Endothelial cell of umbilical vein (primary cell): Measurements from ENCODE around the gene C2.

ENCODE experiments used
- CTCF ChIP-seq, 2 donors: IDR thresholded peaks; 1 replicate in 1 of 2; 2 replicates in 1 of 2; pipeline ENCODE4 v1.5.1; 2011; ENCODE audit warnings: low read length in 2 of 2, mild to moderate bottlenecking in 2 of 2, moderate library complexity in 2 of 2, control low read depth in 1 of 2, inconsistent platforms in 1 of 2, low read depth in 1 of 2; ENCODE audit not compliant: insufficient read depth in 1 of 2; ENCODE audit errors: extremely low read depth in 1 of 2
- EZH2 ChIP-seq: IDR thresholded peaks from 2 replicates; pipeline ENCODE4 v1.6.1; 2012; ENCODE audit warnings: borderline replicate concordance, low read depth, mild to moderate bottlenecking, moderate library complexity, low read length, inconsistent platforms; ENCODE audit not compliant: severe bottlenecking
- GATA2 ChIP-seq: IDR thresholded peaks from 2 replicates; pipeline ENCODE4 v1.7.0; 2011; ENCODE audit warnings: low read depth, mild to moderate bottlenecking, moderate library complexity, mixed read lengths, low read length; ENCODE audit not compliant: insufficient read length, insufficient read depth
- JUN ChIP-seq: IDR thresholded peaks from 2 replicates; pipeline ENCODE4 v1.6.1; 2011; ENCODE audit warnings: borderline replicate concordance, low read depth; ENCODE audit not compliant: insufficient read length, insufficient read depth
- MAX ChIP-seq: IDR thresholded peaks from 2 replicates; pipeline ENCODE4 v1.6.1; 2011; ENCODE audit not compliant: insufficient read depth, insufficient read length
- MYC ChIP-seq: IDR thresholded peaks from one replicate; pipeline ENCODE4 v1.6.1; 2011; ENCODE audit warnings: mild to moderate bottlenecking, low read depth, low read length
- POLR2A ChIP-seq: IDR thresholded peaks from 2 replicates; pipeline ENCODE4 v1.6.1; 2012; ENCODE audit warnings: low read depth, mild to moderate bottlenecking, control low read depth, low read length
- POLR2AphosphoS5 ChIP-seq: IDR thresholded peaks from 2 replicates; pipeline ENCODE4 v1.6.1; 2012; ENCODE audit warnings: low read depth, mild to moderate bottlenecking, control low read depth, low read length, moderate library complexity; ENCODE audit not compliant: insufficient read depth

GRCh38 chr6:31911826-31912585 lies 15.5 kb upstream of the C2 start:
- TF ChIP-seq EZH2 (no peak), POLR2A (no peak), CTCF (IDR thresholded peaks at IDR 0.05; ENCODE audit: extremely low read depth in 1 of 2, insufficient read depth in 1 of 2, low read depth in 1 of 2, low read length in 2 of 2) (no peak), MYC (no peak), JUN (no peak), POLR2AphosphoS5 (no peak), GATA2 (no peak), MAX (no peak)
